Bronchus fibroblast of lung (primary cell): ENCODE measurements around the gene KIF25. TPM values are rescaled to one million over a fixed set of nuclear protein-coding genes. Genes with fewer than 3 reads are reported as not detected.

ENCODE experiments used
- total RNA-seq: library from RNA; depleted of rRNA; stranded (reverse); fragments of >200 nt; gene quantifications from 2 replicates; pipeline ENCODE4 v1.2.3, GENCODE V29; 2015

The KIF25 gene, protein sequence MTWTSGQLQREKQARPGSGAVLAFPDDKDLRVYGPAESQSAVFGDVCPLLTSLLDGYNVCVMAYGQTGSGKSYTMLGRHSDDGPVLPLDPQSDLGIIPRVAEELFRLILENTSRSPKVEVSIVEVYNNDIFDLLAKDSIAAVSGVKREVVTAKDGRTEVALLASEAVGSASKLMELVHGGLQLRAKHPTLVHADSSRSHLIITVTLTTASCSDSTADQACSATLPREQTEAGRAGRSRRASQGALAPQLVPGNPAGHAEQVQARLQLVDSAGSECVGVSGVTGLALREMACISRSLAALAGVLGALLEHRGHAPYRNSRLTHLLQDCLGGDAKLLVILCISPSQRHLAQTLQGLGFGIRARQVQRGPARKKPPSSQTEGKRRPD
- total RNA-seq = 0.15 and 0.17 TPM in 2 replicates

DNA sequence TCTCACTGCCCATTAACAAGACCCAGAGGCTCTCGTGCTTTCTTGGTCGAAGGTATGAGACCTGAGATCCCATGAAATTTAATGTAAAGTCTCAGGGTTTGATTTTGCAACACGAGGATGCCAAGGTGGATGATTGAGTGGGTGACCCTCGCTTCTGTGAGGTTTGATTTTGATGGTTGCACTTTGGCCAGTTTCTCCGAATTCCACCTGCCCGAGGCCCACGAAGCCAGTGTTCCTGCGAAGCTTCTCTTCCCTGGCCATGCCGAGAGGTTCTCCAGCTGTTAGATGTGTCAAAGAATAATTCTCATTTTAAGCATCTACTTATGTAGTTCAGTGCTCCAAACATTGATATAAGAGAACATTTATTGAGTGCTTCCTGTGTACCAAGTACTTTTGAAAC, at the start of gene KIF25:
KIF25 (plus strand) TSS at position 30 of the 400 bp plus-strand sequence. CDS start 31,915 bp downstream, outside the sequence.

DNA sequence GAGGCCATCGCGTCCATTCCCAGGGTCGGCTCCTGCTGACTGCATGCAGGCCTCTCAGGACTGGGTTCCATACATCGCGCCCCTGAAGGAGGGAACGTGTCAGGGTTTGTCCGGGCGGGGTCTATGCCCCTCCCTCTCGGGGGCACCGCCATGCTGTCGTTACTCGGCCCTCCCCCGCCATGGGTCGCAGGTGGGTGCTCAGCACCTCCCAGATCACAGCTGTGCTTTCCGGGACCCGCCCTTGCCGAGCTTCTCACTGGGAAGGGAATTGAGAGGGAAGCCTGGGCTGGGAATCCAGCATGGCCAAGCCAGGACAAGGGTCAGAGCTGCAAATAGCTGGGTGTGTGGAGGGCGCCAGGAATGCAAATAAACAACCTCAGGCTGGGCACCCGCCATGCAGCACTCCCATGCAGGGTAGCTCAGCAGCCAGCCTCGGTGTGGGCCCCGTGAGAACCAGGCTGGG, 81.5 kb downstream of the KIF25 start, which contains the start of gene FRMD1:
FRMD1 (minus strand) TSS at position 270 of the 463 bp plus-strand sequence; CDS start at position 152, 118 bp downstream.

Other genes with a start within 250 kb of the KIF25 start
- 16.8 and 16.9 TPM in 2 replicates for gene AFDN, start 170.8 kb upstream of the KIF25 start, total RNA-seq
- not detected in 2 replicates for gene FRMD1, start 81.5 kb downstream of the KIF25 start, total RNA-seq